DMS 273 (cell line): ENCODE measurements around the gene NRGN.
A peak's percentile ranks its signal among the peaks of the same experiment; 100 is the strongest.

Experiments used
- DNase-seq: peaks from one replicate; lab custom pipeline; 2025; ENCODE audit not compliant: unreplicated experiment; lab: John Stamatoyannopoulos, UW

The NRGN gene

GRCh38 chr11:124779568-124779967 lies 39.8 kb downstream of the NRGN start:
- no peak for DNase-seq

- DNase-seq = no peak
Measured at GRCh38 chr11:124783002-124783401, 43.3 kb downstream of the NRGN start.

GRCh38 chr11:124784051-124784450 lies 44.3 kb downstream of the NRGN start:
- DNase-seq = no peak

DNA sequence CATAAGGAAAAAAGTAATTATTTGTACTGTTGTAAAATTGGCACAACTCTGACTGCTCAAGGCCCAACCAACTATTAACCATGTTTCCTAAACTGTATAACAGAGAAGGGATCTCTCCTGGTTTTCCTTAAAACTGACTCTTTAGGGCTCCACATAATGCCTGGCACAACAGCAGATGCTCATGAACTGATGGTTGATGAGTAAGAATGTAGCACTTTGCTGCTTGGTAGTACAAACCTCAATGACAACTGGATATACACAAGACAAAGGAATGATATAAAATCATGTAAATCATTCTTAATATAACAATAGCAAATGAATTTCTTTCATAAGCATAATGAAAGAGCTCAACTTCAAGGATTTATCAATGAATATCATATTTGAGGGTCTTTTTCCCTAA lies 48.8 kb downstream of the NRGN start:
- DNase-seq = no peak

DNA sequence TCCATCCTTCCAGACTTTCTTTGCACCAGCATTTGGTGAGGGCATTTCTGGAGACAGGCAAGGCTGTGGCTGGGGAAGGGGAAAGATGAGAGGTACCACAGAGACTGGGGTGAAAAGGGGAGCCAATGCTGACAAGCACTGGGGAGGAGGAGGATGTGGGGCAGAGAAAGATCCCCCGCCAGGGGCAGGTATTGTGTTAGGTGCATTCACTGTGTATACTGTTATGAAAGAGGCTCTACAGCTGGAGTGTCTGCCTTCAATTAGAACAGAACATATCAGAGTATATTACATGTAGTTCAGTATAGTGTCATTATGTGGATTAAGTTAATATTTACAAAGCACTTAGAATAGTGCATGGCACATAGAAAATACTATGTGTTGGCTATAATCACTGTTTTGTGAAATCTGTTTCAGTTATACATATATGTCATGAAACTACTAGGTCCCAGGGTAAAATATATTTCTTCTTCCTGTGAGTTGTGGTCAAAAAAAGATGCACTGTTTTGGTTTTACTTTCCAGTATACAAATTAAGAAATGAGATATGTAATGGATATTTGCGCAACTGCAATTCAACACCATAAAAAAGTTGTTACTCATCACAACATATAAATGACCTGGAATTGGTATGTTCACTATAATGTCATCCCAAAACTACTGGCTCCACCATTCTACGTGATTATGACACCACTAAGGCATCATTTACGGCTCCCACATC lies 52.0 kb downstream of the NRGN start:
- no peak for DNase-seq

DNA sequence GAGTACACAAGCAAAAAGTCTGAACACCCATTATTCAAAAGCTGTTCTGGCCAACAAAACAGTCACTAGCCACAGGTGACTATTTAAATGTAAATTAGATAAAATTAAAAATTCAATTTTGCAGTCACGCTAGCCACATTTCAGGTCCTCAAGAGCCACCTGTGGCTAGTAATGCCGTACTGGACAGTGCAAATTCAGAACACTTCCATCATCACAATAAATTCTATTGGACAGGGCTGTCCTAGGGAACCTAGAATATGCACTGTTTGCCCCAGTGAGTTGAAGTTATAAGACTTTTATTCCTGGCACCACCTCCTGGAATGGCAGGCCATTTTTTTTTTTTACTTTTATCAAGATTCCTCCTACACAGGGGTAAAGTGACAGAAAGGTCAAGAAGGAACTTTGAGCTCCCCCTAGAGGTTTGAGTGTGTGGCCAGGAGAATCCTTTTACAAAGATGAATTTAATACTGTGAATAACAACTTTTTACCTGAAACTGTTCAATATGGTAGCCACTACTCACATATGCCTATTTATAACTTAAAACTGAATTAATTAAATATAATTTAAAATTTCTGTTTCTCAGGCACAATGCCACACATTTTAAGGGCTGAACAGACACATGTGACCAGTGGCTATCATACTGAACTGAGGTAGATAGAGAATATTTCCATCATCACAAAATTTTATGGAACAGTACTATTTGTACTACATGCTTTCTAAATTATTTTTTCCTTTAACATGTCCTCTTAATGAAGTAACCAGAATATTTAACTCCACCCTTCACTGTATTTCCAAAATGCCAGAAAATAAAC lies 53.9 kb downstream of the NRGN start:
- DNase-seq = peak; percentile 60

GRCh38 chr11:124796312-124796711 lies 56.6 kb downstream of the NRGN start:
- DNase-seq = no peak
